Stimulated activated CD8-positive, alpha-beta memory T cell treated with anti-CD3 and anti-CD28 coated beads, Interleukin-15, amount 100 ng/mL, for 1 hour (primary cell): ENCODE data around the gene HOXA9.

Source experiments
- DNase-seq: peaks from one replicate; pipeline ENCODE4 v3.0.0-alpha.2; 2020; ENCODE audit warnings: low read depth

The HOXA9 gene

GRCh38 chr7:27200761-27201579 lies 35.6 kb upstream of the HOXA9 start:
- DNase-seq, result no peak

GRCh38 chr7:27199849-27200760 lies 34.8 kb upstream of the HOXA9 start, which contains the start of gene HOXA13:
Gene HOXA13 (minus strand): TSS chr7:27200091. CDS start chr7:27200077, 14 bp downstream.
- DNase-seq, result no peak

GRCh38 chr7:27198871-27199801 lies 33.8 kb upstream of the HOXA9 start:
- no peak for DNase-seq

- DNase-seq, result no peak
Observed at GRCh38 chr7:27198138-27198841, 33.0 kb upstream of the HOXA9 start.

- DNase-seq, result no peak
Observed at GRCh38 chr7:27197137-27198042, 32.1 kb upstream of the HOXA9 start.

GRCh38 chr7:27196287-27196767 lies 31.0 kb upstream of the HOXA9 start:
- peak; percentile 74 for DNase-seq

- no peak for DNase-seq
Observed at GRCh38 chr7:27194686-27195379, 29.5 kb upstream of the HOXA9 start.

GRCh38 chr7:27194002-27194352 lies 28.6 kb upstream of the HOXA9 start:
- DNase-seq, result no peak

- DNase-seq, result no peak
Observed at GRCh38 chr7:27193335-27194001, 28.1 kb upstream of the HOXA9 start.

GRCh38 chr7:27192546-27193334 lies 27.4 kb upstream of the HOXA9 start:
- no peak for DNase-seq

GRCh38 chr7:27191833-27192545 lies 26.7 kb upstream of the HOXA9 start:
- no peak for DNase-seq

- DNase-seq, result no peak
Observed at GRCh38 chr7:27191161-27191731, 25.9 kb upstream of the HOXA9 start.

GRCh38 chr7:27189997-27190748 lies 24.8 kb upstream of the HOXA9 start:
- no peak for DNase-seq

- DNase-seq, result no peak
Observed at GRCh38 chr7:27189295-27189996, 24.1 kb upstream of the HOXA9 start.
